Measurements from ENCODE around the gene UBXN6. TPM values are rescaled to one million over a fixed set of nuclear protein-coding genes. Genes with fewer than 3 reads are reported as not detected.

The UBXN6 gene
- total and polyA plus RNA-seq, 5 donors, result 99.8 to 135 (median 123) TPM

DNA sequence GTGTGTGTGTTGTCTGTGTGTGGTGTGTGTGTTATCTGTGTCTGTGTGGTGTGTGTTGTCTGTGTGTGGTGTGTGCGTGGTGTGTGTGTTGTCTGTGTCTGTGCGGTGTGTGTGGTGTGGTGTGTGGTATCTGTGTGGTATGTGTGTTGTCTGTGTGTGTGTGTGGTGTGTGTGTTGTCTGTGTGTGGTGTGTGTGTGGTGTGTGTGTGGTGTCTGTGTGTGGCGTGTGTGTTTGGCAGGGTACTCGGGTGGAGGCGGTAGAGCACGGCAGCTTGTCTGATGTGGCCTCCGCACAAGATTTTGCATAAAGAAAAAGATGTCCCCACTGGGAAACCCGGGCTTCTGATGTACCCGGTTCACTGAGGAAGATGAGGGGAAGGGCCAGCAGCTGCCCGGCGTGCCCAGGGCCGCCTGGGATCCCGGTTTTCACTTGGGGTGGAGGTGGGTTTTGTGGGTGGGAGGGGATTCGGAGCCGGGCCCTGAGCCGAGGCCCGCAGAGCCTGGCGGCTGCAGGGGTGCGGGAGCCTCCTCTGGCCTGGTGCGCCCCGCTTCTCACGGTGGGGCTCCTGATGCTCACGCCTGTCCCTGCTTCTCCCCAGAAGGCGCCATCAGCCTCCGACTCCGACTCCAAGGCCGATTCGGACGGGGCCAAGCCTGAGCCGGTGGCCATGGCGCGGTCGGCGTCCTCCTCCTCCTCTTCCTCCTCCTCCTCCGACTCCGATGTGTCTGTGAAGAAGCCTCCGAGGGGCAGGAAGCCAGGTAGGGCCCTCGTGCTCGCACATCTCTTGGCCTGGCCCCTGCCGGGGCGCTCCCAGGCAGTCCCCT is 35.7 kb upstream of the UBXN6 start:
- no peaks in the 10 kb centered on the region for H3K27me3 ChIP-seq (ENCODE audit: control insufficient read depth, insufficient read depth)
- no peak overlapping the region for H3K27ac ChIP-seq (ENCODE audit: low read length)
- no peaks in the 10 kb centered on the region for H3K9me3 ChIP-seq (ENCODE audit: control insufficient read depth, low read length)
- peak in 2 of 3 donors; percentile 40 to 48 for DNase-seq
- H3K4me1 ChIP-seq (ENCODE audit: control insufficient read depth, insufficient read depth, low read length), result no peaks in the 10 kb centered on the region
- intact Hi-C loops (cut with DNase I), result no loop called here
- no peak for ATAC-seq
- no peak overlapping the region for H3K4me3 ChIP-seq (ENCODE audit: low read length)
- 93% methylated on average over 41 of the region's 41 CpGs for WGBS

DNA sequence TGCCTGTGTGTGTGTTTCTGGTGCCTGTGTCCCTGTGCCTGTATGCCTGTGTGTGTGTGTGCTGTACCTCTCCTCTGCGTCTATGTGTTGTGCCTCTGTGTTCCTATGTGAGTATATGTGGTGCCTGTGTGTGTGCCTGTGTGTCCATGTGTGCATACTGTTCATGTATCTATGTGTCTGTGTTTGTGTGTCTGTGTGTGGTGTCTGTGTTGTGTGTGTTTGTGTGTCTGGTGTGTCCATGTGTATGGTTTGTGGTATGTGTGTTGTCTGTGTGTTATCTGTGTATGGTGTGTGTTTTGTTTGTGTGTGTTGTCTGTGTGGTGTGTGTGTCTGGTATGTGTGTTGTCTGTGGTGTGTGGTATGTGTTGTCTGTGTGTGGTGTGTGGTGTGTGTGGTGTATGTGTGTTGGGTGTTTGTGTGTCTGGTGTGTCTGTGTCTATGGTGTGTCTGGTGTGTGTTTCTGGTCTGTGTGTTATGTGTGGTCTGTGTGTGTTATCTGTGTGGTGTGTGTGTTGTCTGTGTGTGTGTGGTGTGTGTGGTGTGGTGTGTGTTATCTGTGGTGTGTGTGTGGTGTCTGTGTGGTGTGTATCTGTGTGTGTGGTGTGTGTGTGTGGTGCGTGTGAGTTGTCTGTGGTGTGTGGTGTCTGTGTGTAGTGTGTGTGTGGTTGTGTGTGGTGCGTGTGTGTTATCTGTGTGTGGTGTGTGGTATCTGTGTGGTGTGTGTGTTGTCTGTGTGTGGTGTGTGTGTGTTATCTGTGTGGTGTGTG is 34.9 kb upstream of the UBXN6 start:
- no peaks in the 10 kb centered on the region for H3K9me3 ChIP-seq (ENCODE audit: control insufficient read depth, low read length)
- intact Hi-C loops (cut with DNase I), result no loop called here
- H3K27me3 ChIP-seq (ENCODE audit: control insufficient read depth, insufficient read depth), result no peaks in the 10 kb centered on the region
- H3K4me3 ChIP-seq (ENCODE audit: low read length), result no peak overlapping the region
- 97% methylated on average over 3 of the region's 3 CpGs for WGBS
- DNase-seq (no peak), ATAC-seq (no peak)
- H3K4me1 ChIP-seq (ENCODE audit: control insufficient read depth, insufficient read depth, low read length), result no peaks in the 10 kb centered on the region
- no peak overlapping the region for H3K27ac ChIP-seq (ENCODE audit: low read length)

DNA sequence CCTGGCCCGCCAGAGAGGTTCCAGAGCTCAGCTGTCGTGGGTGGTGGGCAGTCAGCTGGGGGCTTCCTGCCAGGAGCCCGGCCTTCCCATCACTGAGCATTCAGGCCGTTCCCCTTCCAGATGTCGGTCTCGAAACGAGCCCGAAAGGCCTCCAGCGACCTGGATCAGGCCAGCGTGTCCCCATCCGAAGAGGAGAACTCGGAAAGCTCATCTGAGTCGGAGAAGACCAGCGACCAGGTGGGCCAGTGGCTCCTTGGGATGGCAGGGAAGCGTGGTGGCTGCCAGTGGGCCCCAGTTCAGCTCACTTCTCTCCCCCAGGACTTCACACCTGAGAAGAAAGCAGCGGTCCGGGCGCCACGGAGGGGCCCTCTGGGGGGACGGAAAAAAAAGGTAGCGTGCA is 33.9 kb upstream of the UBXN6 start:
- intact Hi-C loops (cut with DNase I), result no loop called here
- Histone ChIP-seq H3K27me3 (ENCODE audit: control insufficient read depth, insufficient read depth) (no peaks in the 10 kb centered on the region), H3K27ac (ENCODE audit: low read length) (no peak overlapping the region), H3K9me3 (ENCODE audit: control insufficient read depth, low read length) (no peaks in the 10 kb centered on the region), H3K4me3 (ENCODE audit: low read length) (no peak overlapping the region), H3K4me1 (ENCODE audit: control insufficient read depth, insufficient read depth, low read length) (no peaks in the 10 kb centered on the region)
- WGBS, result 97% methylated on average over 21 of the region's 21 CpGs
- ATAC-seq (no peak), DNase-seq (peak in 1 of 3 donors; percentile 46)

DNA sequence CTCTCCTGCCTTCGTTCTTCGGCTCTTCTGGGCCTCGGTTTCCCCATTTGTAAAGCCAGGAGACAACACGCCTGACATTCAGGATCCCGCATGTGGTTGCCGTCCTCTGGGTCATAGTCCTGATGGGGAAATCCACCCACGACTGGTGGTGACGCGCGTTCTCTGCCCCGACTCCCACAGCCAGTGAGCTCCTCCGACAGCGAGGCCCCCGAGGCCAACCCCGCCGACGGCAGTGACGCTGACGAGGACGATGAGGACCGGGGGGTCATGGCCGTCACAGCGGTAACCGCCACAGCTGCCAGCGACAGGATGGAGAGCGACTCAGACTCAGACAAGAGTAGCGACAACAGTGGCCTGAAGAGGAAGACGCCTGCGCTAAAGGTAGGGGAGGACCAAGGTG is 30.9 kb upstream of the UBXN6 start:
- intact Hi-C loops (cut with DNase I), result no loop called here
- peak in 1 of 3 donors; percentile 32 for DNase-seq
- H3K4me3 ChIP-seq (ENCODE audit: low read length), result no peak overlapping the region
- no peaks in the 10 kb centered on the region for H3K4me1 ChIP-seq (ENCODE audit: control insufficient read depth, insufficient read depth, low read length)
- no peak for ATAC-seq
- WGBS, result 94% methylated on average over 29 of the region's 29 CpGs
- no peak overlapping the region for H3K27ac ChIP-seq (ENCODE audit: low read length)
- no peaks in the 10 kb centered on the region for H3K27me3 ChIP-seq (ENCODE audit: control insufficient read depth, insufficient read depth)
- H3K9me3 ChIP-seq (ENCODE audit: control insufficient read depth, low read length), result no peaks in the 10 kb centered on the region

DNA sequence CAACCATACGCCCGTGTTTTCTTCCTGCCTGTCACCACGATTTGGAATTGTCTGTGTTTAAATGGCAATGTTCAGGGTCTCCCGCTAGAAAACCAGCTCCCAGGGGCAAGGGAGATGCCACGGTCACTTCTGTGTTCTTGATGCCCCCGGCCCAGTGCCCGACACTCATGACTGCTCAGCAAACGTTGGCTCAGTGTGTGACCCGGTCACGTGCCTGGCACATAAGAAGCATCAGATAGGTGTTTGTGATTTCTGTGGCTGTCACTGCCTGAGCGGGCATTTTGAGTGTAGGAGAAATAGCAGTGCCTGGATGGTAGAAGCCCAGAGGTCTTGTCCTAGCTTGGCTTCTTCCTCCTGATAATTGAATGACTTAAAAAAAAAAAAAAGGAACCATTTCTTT is 30.0 kb upstream of the UBXN6 start:
- Histone ChIP-seq H3K9me3 (ENCODE audit: control insufficient read depth, low read length) (no peaks in the 10 kb centered on the region), H3K27ac (ENCODE audit: low read length) (no peak overlapping the region), H3K4me1 (ENCODE audit: control insufficient read depth, insufficient read depth, low read length) (no peaks in the 10 kb centered on the region), H3K4me3 (ENCODE audit: low read length) (no peak overlapping the region), H3K27me3 (ENCODE audit: control insufficient read depth, insufficient read depth) (no peaks in the 10 kb centered on the region)
- WGBS, result 68% methylated on average over 11 of the region's 11 CpGs
- ATAC-seq (peak; percentile 32 to 71), DNase-seq (peak in 1 of 3 donors; percentile 51)
- intact Hi-C loops (cut with DNase I), result no loop called here

DNA sequence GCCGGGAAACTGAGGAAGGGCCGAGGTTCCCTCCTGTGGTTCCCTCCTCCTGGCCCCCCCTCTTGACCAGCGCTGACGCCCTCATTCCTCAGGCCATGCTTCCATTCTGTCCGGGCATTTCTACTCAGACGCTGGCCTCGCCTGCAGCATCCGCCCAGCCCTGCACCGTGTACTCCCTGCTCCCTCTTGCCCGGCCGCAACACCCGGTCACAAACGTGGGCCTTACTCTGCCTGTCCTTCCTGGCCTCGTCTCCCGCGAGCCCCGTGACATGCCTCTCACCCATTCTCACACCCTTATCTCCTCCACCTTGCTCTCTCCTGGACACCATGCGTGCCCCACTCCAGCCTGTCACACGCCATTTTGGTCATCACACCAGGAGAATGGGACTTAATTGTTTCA is 25.8 kb upstream of the UBXN6 start:
- H3K27me3 ChIP-seq (ENCODE audit: control insufficient read depth, insufficient read depth), result no peaks in the 10 kb centered on the region
- DNase-seq (no peak), ATAC-seq (peak in 1 of 2 donors; percentile 42)
- no peak overlapping the region for H3K27ac ChIP-seq (ENCODE audit: low read length)
- intact Hi-C loops (cut with DNase I), result no loop called here
- H3K4me1 ChIP-seq (ENCODE audit: control insufficient read depth, insufficient read depth, low read length), result no peaks in the 10 kb centered on the region
- WGBS, result 88% methylated on average over 19 of the region's 19 CpGs
- no peaks in the 10 kb centered on the region for H3K9me3 ChIP-seq (ENCODE audit: control insufficient read depth, low read length)
- H3K4me3 ChIP-seq (ENCODE audit: low read length), result no peak overlapping the region

DNA sequence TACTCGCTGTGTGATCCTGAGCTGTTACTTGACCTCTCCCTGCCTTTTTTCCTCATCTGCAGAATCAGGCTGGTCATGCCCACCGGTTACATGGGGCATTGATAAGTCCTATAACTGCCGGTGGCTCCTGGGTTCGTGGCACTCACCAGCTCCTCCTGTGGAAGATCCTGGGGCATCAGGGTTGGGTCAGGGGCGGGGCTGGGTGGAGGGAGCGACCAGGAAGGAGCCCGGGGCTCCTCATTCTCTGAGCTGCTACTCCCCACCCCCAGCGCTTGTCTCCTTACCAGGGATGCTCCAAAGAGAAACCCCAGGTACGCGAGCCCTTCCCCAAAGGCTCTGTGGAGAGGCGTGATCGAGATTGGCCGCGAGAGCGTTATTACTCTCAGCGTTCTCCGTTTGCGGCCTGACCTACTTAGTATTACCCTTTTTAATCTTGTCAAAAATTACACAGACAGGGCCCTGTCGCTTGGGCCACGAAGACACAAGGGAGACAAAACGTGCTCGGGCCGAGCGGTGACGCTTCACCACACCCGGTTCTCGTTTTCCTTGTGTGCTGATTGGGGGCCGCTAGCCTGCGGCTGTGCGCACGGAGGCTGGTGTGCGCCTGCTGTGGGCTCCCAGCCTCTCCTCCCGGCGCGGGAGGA is 25.2 kb upstream of the UBXN6 start:
- ATAC-seq (no peak), DNase-seq (no peak)
- intact Hi-C loops (cut with DNase I), result no loop called here
- no peaks in the 10 kb centered on the region for H3K27me3 ChIP-seq (ENCODE audit: control insufficient read depth, insufficient read depth)
- no peak overlapping the region for H3K4me3 ChIP-seq (ENCODE audit: low read length)
- H3K27ac ChIP-seq (ENCODE audit: low read length), result no peak overlapping the region
- no peaks in the 10 kb centered on the region for H3K9me3 ChIP-seq (ENCODE audit: control insufficient read depth, low read length)
- H3K4me1 ChIP-seq (ENCODE audit: control insufficient read depth, insufficient read depth, low read length), result no peaks in the 10 kb centered on the region
- 92% methylated on average over 35 of the region's 35 CpGs for WGBS

DNA sequence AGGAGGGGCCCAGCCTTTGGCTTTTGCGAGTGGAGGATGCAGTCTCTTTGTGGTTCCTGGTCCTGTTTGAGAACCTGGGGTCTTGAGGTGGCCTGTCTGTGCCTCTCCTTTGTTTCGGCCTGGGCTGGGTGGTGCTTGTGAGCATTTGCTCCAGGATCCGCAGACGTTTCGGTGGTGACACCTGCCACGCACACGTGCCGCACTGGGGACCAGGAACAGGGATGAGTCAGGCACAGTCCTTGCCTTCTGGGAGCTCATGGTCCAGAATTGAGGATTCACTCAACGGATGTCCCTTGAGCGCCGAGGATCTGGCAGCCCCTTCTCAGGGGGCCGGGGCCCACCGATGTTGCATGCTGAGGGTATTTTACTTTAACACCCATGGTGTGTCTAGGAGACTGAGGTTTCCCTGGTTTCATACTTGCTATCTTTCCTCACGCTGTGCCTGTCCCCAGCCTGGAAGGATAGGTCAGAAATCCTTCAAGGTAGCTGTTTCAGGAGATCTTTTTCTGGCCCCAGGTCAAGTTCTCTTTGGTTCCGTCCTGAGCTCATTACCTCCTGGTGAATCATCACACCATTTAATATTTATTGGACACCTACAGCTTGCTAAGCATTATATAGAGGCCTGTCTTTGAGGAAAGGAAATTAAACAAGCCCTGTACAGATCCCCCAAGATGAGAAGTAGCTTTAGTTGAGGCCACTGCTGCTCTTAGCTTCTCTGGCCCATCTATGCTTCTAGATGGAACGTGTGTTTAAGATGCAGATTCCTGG is 19.6 kb upstream of the UBXN6 start:
- Histone ChIP-seq H3K27me3 (ENCODE audit: control insufficient read depth, insufficient read depth) (no peaks in the 10 kb centered on the region), H3K4me1 (ENCODE audit: control insufficient read depth, insufficient read depth, low read length) (peaks cover 3% of the 10 kb centered on the region), H3K27ac (ENCODE audit: low read length) (no peak overlapping the region), H3K9me3 (ENCODE audit: control insufficient read depth, low read length) (no peaks in the 10 kb centered on the region), H3K4me3 (ENCODE audit: low read length) (no peak overlapping the region)
- WGBS, result 86% methylated on average over 16 of the region's 16 CpGs
- DNase-seq (no peak), ATAC-seq (no peak)
- intact Hi-C loops (cut with DNase I), result no loop called here

DNA sequence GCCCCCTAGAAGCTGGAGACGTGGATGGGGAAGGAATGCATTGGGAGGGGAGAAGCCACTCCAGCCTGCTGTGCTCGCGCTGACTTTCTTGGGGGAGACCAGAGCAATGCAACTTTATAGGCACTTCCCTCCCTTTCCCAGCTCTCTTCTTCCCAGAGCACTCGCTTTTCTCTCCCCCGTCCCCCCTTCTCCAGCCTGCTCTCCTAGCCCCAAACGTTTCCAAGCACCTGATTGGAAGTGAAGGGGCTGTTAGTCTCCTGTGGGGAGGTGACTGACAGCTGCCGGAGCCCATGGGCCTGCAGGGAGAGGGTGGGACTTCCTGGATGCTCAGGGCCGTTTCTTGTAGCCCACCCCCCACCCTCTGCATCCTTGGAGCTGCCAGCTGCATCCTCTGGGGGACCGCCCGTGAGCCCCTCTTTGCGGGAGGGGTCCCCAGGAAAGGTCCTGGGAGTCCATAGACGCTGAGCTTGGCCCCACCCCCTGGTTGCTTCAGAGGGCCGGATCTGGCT is 17.0 kb upstream of the UBXN6 start:
- H3K4me3 ChIP-seq (ENCODE audit: low read length), result no peak overlapping the region
- intact Hi-C loops (cut with DNase I), result no loop called here
- DNase-seq (peak in 2 of 3 donors; percentile 49 to 65), ATAC-seq (no peak)
- WGBS, result 25% methylated on average over 13 of the region's 13 CpGs
- H3K27ac ChIP-seq (ENCODE audit: low read length), result no peak overlapping the region
- peaks cover 3% of the 10 kb centered on the region for H3K4me1 ChIP-seq (ENCODE audit: control insufficient read depth, insufficient read depth, low read length)
- no peaks in the 10 kb centered on the region for H3K27me3 ChIP-seq (ENCODE audit: control insufficient read depth, insufficient read depth)
- no peaks in the 10 kb centered on the region for H3K9me3 ChIP-seq (ENCODE audit: control insufficient read depth, low read length)

DNA sequence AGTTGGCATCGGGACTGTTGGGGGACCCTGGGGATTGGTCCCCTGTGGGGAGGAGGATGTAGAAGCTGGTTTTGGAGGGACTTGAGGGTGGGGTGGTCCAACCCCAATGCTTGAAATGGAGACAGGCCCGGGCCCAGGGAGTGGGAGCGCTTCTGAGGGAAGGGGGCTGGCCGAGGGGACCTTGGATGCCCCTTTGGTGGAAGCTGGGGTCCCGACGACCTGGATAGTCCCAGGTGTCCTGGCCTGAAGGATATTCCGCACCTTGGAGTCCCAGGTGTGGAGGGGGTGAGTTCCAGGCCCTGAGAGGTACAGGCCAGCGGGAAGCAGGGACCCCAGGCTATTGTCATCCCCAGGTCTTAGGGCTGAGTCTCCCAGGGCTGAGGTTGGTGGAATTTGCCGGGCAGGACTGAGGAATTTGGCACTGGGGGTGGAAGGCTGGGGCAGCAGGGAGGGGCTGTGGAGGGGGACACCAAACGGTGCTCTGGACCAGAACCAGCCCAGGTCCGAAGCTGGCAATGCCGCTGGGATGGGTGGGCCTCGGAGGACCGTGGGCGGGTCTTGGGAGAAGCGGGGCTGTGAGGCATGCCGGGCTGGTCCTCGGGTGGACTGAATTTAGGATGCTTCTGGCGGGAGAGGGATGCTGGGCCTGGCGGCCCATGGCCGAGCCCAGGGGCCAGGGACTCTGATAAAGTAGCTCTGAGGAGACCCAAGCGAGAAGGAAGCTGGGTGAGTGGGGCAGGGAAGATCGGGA is 16.3 kb upstream of the UBXN6 start:
- no peaks in the 10 kb centered on the region for H3K27me3 ChIP-seq (ENCODE audit: control insufficient read depth, insufficient read depth)
- DNase-seq, result peak in 2 of 3 donors; percentile 58 to 63
- no peak for ATAC-seq
- H3K4me3 ChIP-seq (ENCODE audit: low read length), result no peak overlapping the region
- no peak overlapping the region for H3K27ac ChIP-seq (ENCODE audit: low read length)
- no peaks in the 10 kb centered on the region for H3K9me3 ChIP-seq (ENCODE audit: control insufficient read depth, low read length)
- H3K4me1 ChIP-seq (ENCODE audit: control insufficient read depth, insufficient read depth, low read length), result peaks cover 3% of the 10 kb centered on the region
- WGBS, result 31% methylated on average over 23 of the region's 23 CpGs
- intact Hi-C loops (cut with DNase I), result no loop called here
